CD4-positive, alpha-beta T cell treated with Interleukin-15 for 4 hours (primary cell): Measurements from ENCODE around the gene ARMC6.
"Not testable (repeated sequence)": the region's sequence is repeated elsewhere in the genome, so short reads cannot be mapped to it uniquely, and the experiment has no call there.

ENCODE experiments used
- DNase-seq: peaks from one replicate; pipeline ENCODE4 v3.0.0-alpha.2; 2020; ENCODE audit warnings: low spot score

ARMC6 gene

DNA sequence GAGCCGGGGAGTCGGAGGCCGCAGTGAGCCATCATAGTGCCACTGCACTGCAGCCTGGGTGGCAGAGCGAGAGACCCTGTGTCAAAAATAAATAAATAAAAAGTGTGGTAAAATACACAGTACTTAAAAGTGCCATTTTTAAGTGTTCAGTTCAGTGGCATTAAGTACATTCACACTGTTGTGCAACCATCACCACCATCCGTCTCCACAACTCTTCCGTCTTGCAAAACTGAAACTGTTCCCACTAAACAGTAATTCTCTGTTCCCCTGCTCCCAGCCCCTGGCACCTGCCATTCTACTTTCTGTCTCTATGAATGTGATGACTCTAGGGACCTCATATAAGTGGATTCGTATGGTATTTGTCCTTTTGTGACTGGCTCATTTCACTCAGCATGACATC lies 43.7 kb downstream of the ARMC6 start:
- no peak for DNase-seq

DNA sequence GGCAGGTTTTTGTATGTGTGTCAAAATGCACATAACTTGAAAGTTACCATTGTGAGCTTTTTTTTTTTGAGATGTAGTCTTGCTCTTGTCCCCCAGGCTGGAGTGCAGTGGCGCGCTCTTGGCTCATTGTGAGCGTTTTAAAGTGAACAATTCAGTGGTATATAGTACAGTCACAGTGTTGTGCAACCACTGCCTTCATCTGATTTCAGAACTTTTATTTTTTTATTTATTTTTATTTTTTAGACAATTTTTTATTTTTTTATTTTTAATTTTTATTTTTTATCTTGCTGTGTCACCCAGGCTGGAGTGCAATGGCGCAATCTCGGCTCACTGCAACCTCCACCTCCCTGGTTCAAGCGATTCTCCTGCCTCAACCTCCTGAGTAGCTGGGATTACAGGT lies 45.4 kb downstream of the ARMC6 start:
- DNase-seq: no peak

DNA sequence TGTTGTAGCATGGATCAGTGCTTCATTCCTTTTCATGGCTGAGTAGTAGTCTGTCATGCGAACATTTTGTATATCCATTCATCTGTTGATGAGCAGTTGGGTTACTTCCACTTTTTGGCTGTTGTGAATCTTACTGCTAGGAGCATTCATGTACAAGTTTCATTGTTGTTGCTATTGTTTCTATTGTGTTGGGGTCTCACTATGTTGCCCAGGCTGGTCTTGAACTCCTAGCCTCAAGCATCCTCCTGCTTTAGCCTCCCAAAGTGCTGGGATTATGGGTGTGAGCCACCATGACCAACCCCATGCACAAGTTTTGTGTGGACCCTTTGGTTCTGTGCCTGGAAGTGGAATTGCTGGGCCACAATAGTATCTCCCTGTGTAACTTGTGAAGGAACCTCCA lies 46.2 kb downstream of the ARMC6 start:
- DNase-seq: no peak

DNA sequence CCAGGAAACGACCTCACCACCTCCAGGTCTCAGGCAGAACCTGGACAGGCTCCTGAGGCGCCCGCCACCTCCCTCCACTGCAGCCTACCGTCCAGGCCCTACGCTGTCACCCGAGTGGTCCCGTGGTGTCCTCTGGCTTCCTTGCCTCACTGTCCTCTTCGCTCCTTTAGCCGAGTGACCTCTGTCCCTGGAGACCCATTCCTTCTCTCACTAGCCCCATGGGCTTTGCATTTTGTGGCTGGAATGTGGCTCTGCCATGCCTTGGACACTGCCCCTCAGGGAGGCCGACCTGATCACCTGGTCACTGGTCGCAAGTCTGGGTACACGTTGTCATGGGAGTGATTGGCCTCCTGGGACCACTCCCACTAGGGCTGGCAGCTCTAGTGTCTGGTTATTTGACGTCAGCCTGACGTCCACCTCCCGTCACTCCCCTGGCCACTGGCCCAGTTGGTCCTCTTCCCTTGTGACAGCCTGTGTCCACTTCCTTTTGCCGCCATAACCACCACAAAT lies 48.3 kb downstream of the ARMC6 start:
- no peak for DNase-seq

DNA sequence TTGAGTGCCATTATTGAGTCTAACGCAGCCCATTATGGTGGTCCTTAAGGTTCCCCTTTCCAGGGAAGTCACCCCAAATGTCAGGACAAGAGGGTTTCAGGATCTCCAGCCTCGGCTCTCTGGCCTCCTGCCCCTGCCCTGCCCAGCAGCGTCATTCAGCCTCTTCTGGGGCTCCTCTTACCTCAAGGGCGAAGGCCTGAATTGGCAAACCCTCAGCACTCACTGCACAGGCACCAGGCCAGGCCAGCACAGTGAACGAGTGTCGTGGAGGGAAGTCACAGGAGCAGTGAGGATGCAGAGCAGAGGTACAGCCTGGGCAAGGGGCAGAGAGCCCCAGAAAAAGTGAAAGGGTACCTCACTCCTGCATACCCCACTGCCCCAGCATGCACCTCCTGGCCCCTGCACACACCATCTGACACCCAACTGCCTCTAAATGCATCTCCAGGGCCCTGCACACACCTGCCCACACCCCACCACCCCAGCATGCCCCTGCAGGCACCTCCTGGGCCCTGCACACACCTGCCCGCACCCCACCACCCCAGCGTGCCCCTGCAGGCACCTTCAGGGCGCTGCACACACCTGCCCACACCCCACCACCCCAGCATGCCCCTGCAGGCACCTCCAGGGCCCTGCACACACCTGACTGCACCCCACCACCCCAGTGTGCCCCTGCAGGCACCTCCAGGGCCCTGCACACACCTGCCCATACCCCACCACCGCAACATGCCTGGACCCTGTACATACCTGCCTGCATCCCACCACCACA lies 50.2 kb downstream of the ARMC6 start:
- no peak for DNase-seq

DNA sequence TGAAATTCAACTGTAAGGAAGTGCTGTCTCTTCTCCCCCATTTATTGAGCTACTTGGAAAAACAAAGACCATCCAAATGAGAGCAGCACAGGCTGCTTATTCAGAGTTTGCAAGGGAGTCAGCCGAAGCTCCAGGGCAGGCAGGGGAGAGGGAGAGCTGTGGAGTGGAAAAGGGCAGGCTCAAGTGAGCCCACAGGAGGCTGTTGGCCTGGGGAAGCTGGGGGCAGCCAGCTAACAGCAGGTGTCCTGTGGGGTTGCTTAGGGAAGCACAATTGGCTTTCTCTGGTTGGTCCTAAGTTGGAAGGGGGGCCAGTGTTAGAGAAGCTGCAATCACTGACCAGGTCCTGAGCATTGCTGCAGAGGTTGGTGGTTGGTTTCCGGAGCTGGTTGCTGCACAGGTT lies 54.3 kb downstream of the ARMC6 start:
- DNase-seq: no peak

DNA sequence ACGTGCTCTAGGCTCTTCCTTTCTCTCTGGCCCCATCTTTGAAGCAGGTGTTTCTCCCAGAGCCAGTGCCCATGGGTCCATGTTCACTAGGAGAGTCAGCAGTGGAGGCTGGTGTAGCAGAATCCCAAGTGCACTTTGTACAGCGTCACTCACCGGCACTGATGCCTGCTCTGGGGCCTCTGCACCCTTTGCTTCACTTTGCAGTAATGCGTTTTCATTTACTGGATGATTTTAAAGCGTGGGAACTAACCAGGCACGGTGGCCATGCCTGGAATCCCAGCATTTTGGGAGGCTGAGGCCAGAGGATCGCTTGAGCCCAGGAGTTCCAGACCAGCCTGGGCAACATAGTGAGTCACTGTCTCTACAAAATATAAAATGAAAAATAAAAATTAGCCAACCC lies 61.1 kb downstream of the ARMC6 start:
- DNase-seq: no peak

DNA sequence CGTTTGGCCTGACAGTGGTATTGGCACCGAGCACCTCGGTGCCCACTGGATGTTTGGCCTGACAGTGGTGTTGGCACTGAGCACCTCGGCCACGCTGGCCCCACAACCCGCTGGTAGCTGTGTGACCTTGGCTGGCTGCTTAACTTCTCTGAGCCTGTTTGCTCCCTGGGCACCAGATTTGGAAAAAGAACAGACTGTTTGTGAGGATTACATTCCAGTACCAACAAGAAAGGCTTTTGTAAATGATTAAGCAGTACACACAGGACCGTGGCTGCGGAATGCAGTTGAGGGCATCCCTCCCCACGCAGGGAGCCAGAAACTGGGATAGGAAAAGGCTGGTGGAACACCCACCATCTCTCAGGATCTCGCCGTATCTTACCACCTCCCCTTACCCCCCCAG lies 62.3 kb downstream of the ARMC6 start:
- no peak for DNase-seq

DNA sequence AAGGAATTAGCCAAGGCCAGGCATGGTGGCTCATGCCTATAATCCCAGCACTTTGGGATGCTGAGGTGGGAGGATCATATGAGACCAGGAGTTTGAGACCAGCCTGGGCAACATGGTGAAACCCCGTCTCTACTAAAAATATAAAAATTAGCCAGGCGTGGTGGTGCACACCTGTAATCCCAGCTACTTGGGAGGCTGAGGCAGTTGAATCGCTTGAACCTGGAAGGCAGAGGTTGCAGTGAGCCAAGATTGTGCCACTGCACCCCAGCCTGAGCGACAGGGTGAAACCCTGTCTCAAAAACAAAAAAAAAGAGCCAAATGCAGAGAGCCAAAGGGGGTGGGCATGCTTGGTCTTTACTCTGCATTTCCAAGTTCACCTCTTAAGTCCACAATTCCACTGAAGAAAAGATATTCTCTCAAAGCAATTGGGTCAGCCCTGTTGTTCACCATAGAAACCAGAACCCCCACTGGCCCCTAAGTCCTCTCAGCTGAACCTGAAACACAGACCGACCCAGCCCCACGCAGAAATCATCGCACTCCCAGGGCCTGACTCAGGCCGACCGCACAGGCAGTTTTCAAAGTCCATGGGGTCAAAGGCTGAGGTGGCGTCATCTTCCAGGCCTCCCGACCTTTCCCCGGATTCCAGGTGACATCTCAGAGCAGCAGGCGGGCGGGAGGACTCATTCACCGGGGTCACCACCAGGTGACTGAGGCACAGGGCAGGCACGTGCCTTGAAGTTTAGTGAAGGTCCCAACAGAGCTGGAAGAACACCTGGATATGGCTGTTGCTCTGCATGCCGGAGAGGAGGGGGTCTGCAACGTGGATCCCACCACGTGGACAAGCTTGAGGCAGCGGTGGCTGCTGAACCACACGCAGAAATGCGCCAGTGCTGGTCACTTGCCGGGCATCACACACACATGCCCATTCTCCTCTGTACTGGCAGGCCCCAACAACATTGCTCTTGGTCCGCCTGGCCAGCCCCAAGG lies 63.5 kb downstream of the ARMC6 start:
- no peak for DNase-seq

DNA sequence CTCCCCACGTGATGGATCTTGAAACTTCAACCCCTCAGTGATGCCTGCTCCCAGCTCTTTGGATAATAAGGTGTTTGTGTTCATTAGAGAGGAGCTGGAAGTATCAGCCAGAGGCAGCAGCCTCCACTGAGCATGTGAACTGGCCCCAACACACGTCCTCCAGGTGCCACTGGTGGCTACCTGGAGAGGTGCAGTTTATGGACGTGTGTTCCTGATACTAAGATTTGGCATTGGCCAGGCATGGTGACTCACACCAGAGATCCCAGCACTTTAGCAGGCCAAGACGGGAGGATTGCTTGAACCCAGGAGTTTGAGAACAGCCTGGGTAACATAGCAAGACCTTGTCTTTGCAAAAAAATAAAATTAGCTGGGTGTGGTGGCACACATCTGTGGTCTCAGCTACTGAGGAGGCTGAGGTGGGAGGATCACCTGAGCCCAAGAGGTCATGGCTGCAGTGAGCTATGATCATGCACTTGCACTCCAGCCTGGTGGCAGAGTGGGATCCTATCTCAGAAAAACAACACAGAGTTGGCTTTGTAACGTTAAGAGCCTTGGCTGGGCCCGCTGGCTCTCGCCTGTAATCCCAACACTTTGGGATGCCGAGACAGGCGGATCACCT lies 64.8 kb downstream of the ARMC6 start:
- no peak for DNase-seq

DNA sequence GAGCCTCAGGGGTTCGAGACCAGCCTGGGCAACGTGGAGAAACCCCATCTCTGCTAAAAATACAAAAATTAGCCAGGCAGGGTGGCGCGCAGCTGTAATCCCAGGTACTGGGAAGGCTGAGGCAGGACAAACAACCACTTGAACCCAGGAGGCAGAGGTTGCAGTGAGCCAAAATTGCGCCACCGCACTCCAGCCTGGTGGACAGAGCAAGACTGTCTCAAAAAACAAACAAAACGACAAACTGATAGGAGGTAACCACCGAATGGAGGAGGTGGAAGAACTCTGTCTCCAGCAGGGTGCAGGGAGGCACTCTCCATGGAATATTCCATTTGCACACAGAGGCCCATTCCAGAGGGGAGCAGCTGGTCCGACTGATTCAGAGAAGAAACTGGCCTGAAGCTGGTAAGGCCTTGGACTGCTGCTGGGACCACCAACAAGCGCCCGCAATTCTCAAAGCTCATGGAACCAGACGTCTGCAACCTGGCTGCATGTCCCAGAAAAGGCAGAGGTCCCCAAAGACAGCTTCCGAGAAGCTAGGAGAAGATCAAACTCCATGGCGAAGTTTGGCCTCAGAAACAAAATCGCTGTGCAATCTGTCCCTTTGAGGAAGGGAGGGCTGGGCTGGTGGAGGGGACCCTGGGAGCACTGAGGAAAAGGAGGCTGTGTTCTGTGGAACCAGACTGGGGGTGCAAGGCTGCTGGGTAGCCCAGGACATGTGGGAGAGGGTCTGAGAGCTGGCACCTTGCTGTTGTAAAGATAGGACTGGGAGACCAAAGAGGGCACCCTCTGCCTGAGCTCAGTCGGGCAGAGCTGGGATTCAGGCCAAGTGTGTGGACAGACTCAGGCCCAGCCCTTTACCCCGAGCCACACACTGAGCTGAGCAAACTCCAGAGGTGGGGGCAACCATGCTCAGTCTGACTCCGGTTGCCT lies 65.6 kb downstream of the ARMC6 start:
- no peak for DNase-seq

DNA sequence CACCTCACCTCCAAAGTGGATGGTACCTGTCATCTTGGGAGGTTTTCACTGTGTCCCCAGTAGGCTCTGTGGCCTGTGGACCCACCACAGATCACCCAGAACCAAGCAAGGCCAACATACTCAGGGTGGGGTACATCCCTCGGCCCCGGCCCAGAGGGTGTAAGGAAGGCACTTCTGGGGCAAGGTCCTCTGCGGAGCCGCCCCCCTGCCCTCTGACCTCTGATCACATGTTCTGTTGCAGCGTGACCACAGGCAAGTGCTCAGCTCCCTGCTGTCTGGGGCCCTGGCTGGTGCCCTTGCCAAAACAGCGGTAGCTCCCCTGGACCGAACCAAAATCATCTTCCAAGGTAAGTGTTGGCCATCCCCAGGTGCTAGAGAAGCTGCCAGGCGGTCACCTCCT lies 68.1 kb downstream of the ARMC6 start:
- DNase-seq: no peak

DNA sequence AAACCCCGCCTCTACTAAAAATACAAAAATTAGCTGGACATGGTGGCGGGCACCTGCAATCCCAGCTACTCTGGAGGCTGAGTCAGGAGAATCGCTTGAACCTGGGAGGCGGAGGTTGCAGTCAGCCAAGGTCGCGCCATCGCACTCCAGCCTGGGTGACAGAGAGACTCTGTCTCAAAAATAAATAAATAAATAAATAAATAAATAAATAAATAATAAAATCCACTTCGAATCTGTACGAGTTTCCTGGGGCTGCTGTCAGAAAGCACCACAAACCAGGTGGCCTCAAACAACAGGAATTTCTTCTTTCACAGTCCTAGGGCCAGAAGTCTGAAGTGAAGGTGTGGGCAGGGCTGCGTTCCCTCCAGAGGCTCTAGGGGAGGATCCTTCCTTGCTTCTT lies 69.2 kb downstream of the ARMC6 start:
- not testable (repeated sequence) for DNase-seq

DNA sequence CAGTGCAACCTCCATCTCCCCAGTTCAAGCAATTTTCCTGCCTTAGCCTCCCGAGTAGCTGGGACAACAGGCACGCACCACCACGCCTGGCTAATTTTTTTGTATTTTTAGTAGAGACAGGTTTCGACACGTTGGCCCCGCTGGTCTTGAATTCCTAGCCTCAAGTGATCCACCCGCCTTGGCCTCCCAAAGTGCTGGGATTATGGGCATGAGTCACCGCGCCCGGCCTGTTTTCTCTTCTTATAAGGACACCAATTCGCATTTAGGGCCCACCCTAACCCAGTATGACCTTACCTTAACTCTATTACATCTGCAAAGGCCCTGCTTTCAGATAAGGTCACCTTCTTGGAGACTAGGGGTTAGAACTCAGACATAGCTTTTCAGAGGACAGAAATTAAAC lies 69.8 kb downstream of the ARMC6 start:
- DNase-seq: no peak

DNA sequence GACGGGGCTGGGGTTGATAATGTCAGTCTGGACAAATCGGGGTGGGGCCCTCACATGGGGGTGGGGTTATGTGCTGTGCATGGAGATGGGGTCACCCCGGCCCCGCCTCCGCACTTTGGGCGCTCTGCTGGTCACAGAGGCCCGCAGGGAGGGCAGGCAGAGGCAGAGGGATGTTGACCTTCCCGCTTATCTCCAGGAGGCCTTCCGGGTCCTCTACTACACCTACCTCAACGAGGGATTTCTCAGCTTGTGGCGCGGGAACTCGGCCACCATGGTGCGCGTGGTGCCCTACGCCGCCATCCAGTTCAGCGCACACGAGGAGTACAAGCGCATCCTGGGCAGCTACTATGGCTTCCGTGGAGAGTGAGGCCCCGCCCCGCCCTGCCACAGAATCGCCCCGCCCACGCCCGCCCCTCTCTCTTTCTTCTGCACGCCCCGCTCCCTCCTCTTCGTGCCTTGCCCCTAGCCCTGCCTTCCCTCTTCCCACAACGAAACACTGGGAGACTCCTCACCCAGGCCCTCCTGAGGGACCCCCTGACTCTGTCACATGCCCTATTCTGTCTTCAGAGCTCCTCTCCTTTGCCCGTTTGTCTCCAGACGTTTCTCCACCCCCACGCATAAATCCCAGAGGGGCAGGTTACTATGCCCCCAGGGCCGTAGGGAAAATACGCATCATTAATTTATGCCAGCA lies 72.1 kb downstream of the ARMC6 start:
- DNase-seq: no peak

DNA sequence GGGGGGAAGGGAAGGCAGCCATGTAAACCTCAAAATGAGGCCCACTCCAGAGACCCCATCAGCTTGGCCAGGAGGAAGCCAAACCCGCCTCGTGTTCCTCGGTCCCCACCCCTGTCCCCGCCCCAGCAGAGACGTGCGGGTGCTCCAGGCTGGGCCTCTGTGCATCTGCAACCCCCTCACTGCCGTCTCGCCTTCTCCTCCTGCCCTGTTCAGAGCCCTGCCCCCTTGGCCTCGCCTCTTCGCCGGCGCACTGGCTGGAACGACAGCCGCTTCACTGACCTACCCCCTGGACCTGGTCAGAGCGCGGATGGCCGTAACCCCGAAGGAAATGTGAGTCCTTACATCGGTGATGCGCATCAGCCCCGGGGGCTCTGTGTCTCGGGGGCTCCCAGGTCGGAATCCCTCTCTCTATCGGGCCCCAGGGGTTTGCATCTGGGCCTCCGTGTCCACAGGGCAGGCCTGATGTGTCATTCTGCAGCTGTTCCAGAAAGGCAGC lies 72.7 kb downstream of the ARMC6 start:
- no peak for DNase-seq

DNA sequence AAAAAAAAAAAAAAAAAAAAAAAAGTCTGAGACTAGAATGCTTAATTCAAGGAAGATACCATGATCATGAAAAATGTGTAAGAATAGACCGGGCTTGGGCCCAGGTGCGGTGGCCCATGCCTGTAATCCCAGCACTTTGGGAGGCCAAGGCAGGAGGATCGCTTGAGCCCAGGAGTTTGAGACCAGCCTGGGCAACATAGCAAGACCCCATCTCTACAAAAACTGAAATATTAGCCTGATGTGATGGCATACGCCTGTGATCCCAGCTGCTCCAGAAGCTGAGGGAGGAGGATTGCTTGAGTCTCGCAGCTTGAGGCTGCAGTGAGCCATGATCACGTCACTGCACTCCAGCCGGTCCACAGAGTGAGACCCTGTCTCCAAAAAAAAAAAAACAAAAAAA lies 73.5 kb downstream of the ARMC6 start:
- DNase-seq: not testable (repeated sequence)

DNA sequence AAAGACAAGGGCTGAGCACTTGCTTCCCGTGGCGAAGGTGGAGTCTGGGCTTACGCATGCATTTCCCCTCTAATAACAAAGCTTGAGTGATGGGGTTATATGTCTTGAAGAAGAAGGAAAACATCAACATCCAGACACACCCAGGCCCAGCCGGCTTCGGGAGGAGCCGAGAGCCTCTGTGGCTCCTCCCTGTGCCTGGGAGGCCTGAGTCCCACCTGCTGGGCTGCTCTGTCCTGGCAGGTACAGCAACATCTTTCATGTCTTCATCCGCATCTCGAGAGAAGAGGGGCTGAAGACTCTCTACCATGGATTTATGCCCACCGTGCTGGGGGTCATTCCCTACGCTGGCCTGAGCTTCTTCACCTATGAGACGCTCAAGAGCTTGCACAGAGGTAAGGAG lies 74.3 kb downstream of the ARMC6 start:
- no peak for DNase-seq
